Kidney (tissue), 14 donors: Measurements from ENCODE around the gene DAG1. TPM values are rescaled to one million over a fixed set of nuclear protein-coding genes. Genes with fewer than 3 reads are reported as not detected.

Experiments used
- DNase-seq, 5 donors: peaks; one replicate each; pipeline ENCODE4 v3.0.0-alpha.2; 2013 to 2020
- FAIRE-seq: peaks from 2 replicates; lab custom pipeline; 2012; peaks lifted over from hg19 to GRCh38; lab: Jason Lieb, UNC
- H3K27ac ChIP-seq, 2 donors: one replicate each; pipeline ENCODE4 v1.7.0; 2013; ENCODE audit warnings: low read depth in 2 of 2, low read length in 2 of 2, inconsistent platforms in 1 of 2
- H3K27me3 ChIP-seq: one replicate; pipeline ENCODE4 v1.7.1; 2013; ENCODE audit warnings: low read length, inconsistent platforms; ENCODE audit not compliant: control insufficient read depth, insufficient read depth
- H3K36me3 ChIP-seq, 3 donors: one replicate each; pipeline versions ENCODE4 v1.7.0 to v1.7.1; 2013; ENCODE audit warnings: low read length in 3 of 3, control low read depth in 1 of 3, inconsistent platforms in 1 of 3; ENCODE audit not compliant: insufficient read depth in 3 of 3, control insufficient read depth in 2 of 3
- H3K4me1 ChIP-seq, 3 donors: one replicate each; pipeline versions ENCODE4 v1.7.0 to v1.7.1; 2013; ENCODE audit warnings: low read length in 3 of 3, inconsistent platforms in 1 of 3, low read depth in 1 of 3; ENCODE audit not compliant: control insufficient read depth in 2 of 3, insufficient read depth in 2 of 3
- H3K4me3 ChIP-seq, 3 donors: one replicate each; pipeline versions ENCODE4 v1.7.0 to v1.8.1; 2013; ENCODE audit warnings: low read length in 3 of 3, control low read depth in 1 of 3, inconsistent platforms in 1 of 3
- H3K9ac ChIP-seq, 3 donors: one replicate each; pipeline versions ENCODE4 v1.7.0 to v1.7.1; 2013; ENCODE audit warnings: low read length in 3 of 3, control low read depth in 1 of 3, inconsistent platforms in 1 of 3
- H3K9me3 ChIP-seq, 3 donors: one replicate each; pipeline versions ENCODE4 v1.7.0 to v1.7.1; 2013; ENCODE audit warnings: low read length in 3 of 3, control low read depth in 1 of 3, inconsistent platforms in 1 of 3; ENCODE audit not compliant: control insufficient read depth in 2 of 3, insufficient read depth in 1 of 3
- CTCF ChIP-seq: IDR thresholded peaks from 3 replicates; pipeline ENCODE4 v1.5.1; 2012; ENCODE audit warnings: mild to moderate bottlenecking, moderate library complexity, borderline replicate concordance; ENCODE audit not compliant: insufficient read depth; ENCODE audit errors: extremely low read depth
- intact Hi-C: fragments of 100-400 bp; cut with DNase I; formaldehyde crosslinking; loops from one replicate; pipeline ENCODE4 v1.11.1; 2022
- polyA plus RNA-seq: library from polyadenylated mRNA; stranded (reverse); fragments of 350-450 nt; fragmentation: Illumina TruSeq; extraction: RNeasy Lipid Tissue Mini Kit (QIAGEN cat#74804); gene quantifications from one replicate; pipeline ENCODE4 v1.2.3, GENCODE V29; 2014; ENCODE audit warnings: low read depth, low replicate concordance; ENCODE audit not compliant: insufficient read depth
- total RNA-seq: library from RNA; stranded (reverse); fragmentation: NEBNext Ultra II Directional; extraction: Animal tissue kit (Norgen Biotek cat#: 25700); gene quantifications from one replicate; pipeline ENCODE4 v1.2.1, GENCODE V29; 2021
- donor health status: control.
- donor health status: control.
- donor health status: control.
- donor health status: control.
- donor health status: control.
- donor health status: DM: yes; HTN: yes; CAD: no.
- donor health status: Normal renal cell carcinoma (clear cell type).

The DAG1 gene
- total and polyA plus RNA-seq, 2 donors from 2014 or later: 40.4 to 122 TPM

GRCh38 chr3:49530701-49531100, 60.6 kb downstream of the DAG1 start:
- no peak overlapping the region for H3K27ac ChIP-seq
- FAIRE-seq: no peak
- H3K27me3 ChIP-seq: no peaks in the 10 kb centered on the region

GRCh38 chr3:49531218-49531617, 61.2 kb downstream of the DAG1 start:
- no peak overlapping the region for H3K9ac ChIP-seq
- peaks cover 0 to 17% (median 3%) of the 10 kb centered on the region in 3 donors for H3K36me3 ChIP-seq
- DNase-seq: no peak
- no peak for FAIRE-seq
- H3K27me3 ChIP-seq: no peaks in the 10 kb centered on the region
- no peak overlapping the region for H3K4me3 ChIP-seq
- no peak overlapping the region for H3K27ac ChIP-seq
- no peak for TF ChIP-seq CTCF
- H3K4me1 ChIP-seq: peaks cover 0 to 8% (median 7%) of the 10 kb centered on the region in 3 donors
- intact Hi-C loops: no loop called here
- no peaks in the 10 kb centered on the region for H3K9me3 ChIP-seq

More at GRCh38 chr3:49530701-49531100, 60.6 kb downstream of the DAG1 start:
- peaks cover 0 to 4% (median 1%) of the 10 kb centered on the region in 3 donors for H3K4me1 ChIP-seq
- TF ChIP-seq CTCF: no peak
- intact Hi-C loops: no loop called here
- H3K4me3 ChIP-seq: no peak overlapping the region
- no peak for DNase-seq
- H3K36me3 ChIP-seq: peaks cover 0 to 17% (median 3%) of the 10 kb centered on the region in 3 donors
- H3K9me3 ChIP-seq: no peaks in the 10 kb centered on the region
- no peak overlapping the region for H3K9ac ChIP-seq

GRCh38 chr3:49531715-49532114, 61.6 kb downstream of the DAG1 start:
- H3K4me1 ChIP-seq: peaks cover 0 to 13% (median 12%) of the 10 kb centered on the region in 3 donors
- H3K9me3 ChIP-seq: no peaks in the 10 kb centered on the region
- DNase-seq (no peak), FAIRE-seq (no peak)
- no peak overlapping the region for H3K9ac ChIP-seq
- H3K36me3 ChIP-seq: peaks cover 0 to 17% (median 3%) of the 10 kb centered on the region in 3 donors
- H3K4me3 ChIP-seq: no peak overlapping the region
- H3K27ac ChIP-seq: no peak overlapping the region
- TF ChIP-seq CTCF: no peak
- intact Hi-C loops: no loop called here
- H3K27me3 ChIP-seq: no peaks in the 10 kb centered on the region

- H3K27me3 ChIP-seq: no peaks in the 10 kb centered on the region
- intact Hi-C loops: no loop called here
- peaks cover 0 to 15% (median 14%) of the 10 kb centered on the region in 3 donors for H3K4me1 ChIP-seq
- DNase-seq (no peak), FAIRE-seq (no peak)
- no peak for TF ChIP-seq CTCF
- no peak overlapping the region for H3K27ac ChIP-seq
- H3K9ac ChIP-seq: no peak overlapping the region
- peaks cover 0 to 17% (median 3%) of the 10 kb centered on the region in 3 donors for H3K36me3 ChIP-seq
- no peak overlapping the region for H3K4me3 ChIP-seq
- H3K9me3 ChIP-seq: no peaks in the 10 kb centered on the region
Measured at GRCh38 chr3:49533031-49533430, 63.0 kb downstream of the DAG1 start.
